A204.1 (cell line): ENCODE results near the gene ADNP2.

Experiments used
- FAIRE-seq: peaks from 2 replicates; lab custom pipeline; 2012; peaks lifted over from hg19 to GRCh38; lab: Jason Lieb, UNC

The ADNP2 gene

GRCh38 chr18:80171054-80171872, 62.2 kb downstream of the ADNP2 start:
- FAIRE-seq: no peak

DNA sequence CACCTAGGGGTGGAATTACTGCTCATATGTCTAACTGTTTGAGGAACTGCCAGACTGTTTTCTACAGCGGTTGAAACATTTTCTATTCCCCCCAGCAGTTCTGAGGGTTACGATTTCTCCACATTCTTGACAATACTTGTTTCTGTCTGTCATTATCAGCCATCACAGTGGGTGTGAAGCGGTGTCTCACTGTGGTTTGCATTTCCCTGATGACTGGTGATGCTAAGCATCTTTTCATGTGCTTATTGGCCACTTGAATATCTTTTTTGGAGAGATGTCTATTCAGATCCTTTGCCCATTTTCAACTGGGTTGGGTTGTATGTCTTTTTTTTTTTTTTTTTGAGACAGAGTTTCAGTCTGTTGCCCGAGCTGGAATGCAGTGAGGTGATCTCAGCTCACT, 63.0 kb downstream of the ADNP2 start:
- no peak for FAIRE-seq

DNA sequence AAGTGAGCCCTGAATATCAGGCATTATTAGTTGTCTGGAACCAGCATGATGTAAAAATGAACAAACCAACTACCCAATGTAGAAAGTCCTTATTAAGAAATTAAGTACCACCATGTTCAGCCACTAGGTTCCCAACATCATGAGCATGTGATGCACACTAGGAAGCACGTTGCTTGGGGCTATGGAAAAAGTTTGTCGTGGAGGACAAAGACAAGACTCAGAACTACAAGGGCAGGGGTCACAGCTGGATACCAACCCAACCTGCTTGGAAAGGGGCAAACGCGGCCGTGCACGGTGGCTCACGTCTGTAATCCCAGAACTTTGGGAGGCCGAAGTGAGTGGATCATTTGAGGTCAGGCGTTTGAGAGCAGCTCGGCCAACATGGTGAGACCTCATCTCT, 64.0 kb downstream of the ADNP2 start:
- no peak for FAIRE-seq

GRCh38 chr18:80175451-80176204, 66.6 kb downstream of the ADNP2 start:
- FAIRE-seq: no peak

- no peak for FAIRE-seq
These were observed 67.4 kb downstream of the ADNP2 start for GRCh38 chr18:80176334-80177073.

DNA sequence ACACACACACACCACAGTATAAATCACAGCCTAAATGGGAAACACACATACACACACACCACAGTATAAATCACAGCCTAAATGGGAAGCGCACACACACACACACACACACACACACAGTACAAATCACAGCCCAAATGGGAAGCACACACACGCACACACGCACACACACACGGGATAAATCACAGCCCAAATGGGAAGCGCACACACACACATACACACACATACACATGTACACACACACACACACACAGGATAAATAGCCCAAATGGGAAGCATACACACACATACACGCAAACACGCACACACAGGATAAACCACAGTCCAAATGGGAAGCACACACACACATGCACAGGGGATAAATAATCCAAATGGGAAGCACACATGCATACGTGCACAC, 68.1 kb downstream of the ADNP2 start:
- no peak for FAIRE-seq

DNA sequence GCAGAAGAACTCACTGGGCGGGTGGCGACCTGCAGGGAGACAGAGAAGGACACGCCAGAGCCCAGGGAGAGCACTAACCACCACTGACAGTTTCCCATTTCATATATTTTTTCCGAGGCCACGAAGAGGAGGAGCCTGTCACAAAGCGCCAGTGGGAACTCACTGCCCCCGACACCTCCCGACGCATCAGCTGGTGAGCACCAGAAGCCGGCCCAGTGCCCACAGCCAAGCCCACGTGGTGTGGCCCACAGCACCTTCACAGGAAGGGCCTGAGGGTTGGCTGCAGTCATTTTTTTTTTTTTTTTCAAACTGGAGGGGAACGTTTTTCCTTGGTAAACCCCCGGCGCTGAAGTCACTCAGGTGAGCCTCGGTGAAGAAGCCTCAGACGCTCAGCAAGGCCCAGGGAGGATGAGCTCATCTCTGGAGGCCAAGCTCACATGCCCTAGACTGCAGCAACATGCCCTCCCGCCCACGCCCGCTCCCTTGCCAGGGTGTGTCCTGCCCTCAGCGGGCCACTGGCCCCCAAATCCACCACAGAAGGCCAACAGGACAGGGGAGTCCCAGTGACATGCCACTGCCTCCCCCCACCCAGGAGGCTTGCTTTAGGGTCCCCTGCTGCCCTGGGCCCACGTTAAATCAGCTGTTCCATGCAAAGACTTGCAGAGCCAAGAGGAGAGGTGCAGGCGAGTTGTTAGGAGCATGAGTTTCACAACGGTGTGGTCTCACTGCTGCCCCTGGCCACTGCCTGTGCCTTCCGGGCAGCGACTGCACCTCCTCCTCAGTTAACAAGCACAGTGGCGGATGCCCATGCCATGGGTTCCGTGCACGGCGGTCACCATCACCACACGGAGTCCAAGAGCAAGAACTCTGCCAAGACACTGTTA, 70.1 kb downstream of the ADNP2 start:
- FAIRE-seq: no peak

- FAIRE-seq: no peak
These were observed 70.9 kb downstream of the ADNP2 start for GRCh38 chr18:80179857-80180558.

DNA sequence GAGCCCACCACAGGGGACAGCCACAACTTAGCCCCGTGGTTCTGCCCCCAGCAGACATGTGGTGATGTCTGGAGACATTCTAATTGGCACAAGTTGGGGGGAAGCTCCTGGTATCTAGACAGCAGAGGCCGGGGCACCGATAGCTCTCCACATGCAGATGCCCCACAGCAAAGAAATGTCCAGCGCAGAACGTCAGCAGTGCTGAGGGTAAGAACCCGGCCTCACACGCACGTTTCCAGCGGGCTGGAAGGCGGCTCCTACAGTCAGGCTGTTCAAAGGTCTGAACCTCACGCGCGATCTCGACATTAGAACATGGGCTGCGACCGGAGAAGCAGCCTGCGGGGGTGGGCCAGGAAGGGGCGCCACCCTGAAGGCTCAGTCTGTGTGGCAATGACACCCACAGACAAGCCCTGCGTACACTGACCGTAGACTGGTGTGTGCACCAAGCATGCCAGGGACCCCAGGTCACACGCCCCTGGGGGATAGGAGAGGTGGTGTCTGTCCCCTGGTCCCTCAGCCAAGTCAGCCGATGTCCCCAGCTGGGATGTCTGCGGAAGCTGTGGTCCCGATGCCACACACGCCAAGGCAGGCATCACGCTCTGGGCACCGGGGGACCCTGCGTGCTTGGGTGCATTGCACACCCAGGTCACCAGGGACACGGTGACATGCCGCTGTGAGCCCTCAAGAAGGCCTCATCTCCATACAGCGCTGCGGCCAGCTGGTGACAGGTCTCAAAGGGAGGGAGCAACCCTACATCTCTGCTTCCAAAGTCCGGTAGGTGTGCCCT, 71.9 kb downstream of the ADNP2 start:
- no peak for FAIRE-seq

GRCh38 chr18:80181642-80182461, 72.8 kb downstream of the ADNP2 start:
- FAIRE-seq: no peak

- FAIRE-seq: no peak
These were observed 73.8 kb downstream of the ADNP2 start for GRCh38 chr18:80182855-80183254.

DNA sequence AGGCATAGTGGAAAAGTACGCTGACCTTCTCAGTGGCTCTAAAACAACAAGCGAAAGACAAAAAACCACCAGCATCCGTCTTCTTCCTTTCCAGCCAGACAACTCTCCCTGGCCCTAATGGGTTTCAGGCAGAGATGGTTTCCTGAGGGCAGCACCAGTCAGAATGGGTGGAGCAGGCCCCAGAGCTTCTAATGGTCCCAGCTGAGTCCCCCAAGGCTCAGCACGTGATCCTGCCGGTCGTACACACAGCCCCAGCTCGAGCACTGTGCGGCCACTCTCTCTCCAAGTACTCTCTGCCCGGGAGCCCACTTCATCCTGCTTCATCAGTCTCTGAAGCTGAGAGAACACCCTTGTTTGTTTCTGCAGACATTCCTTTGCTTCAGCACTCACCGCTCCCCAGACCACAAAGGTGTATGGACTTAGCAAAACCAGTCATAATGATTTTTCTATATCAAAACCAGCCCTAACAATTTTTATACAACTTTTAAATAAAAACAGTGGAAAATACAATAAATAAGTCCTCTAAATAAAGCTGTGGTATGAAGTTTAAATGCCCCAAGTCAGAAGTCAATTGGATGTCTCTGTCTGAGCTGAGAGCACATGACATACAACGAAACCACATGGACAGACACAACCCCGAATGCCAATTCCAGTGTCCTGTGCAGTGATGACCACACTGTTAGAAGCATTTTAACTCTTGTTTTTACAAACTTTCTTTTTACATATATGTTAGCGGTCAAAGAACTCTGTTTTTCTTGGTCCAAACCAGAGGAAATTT, 74.4 kb downstream of the ADNP2 start:
- no peak for FAIRE-seq

DNA sequence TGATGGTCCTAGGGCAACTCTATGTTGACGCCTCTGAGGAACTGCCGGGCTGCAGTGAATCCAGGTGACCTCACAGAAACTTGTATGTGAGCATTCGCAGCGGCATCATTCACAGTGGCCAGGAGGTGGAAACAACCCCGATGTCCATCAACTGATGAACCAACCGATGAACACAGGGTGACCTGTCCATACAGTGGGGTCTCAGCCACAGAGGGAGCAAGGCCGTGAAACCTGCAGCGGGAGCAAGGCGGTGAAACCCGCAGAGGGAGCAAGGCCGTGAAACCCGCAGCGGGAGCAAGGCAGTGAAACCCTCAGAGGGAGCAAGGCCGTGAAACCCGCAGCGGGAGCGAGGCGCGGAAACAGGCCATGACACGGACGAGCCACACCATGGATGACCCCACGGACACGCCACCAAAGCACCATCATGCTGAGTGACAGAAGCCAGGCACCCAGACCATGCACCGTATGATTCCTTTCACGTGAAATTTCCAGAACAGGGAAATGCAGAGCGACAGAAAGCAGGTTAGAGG, 75.2 kb downstream of the ADNP2 start:
- FAIRE-seq: no peak

DNA sequence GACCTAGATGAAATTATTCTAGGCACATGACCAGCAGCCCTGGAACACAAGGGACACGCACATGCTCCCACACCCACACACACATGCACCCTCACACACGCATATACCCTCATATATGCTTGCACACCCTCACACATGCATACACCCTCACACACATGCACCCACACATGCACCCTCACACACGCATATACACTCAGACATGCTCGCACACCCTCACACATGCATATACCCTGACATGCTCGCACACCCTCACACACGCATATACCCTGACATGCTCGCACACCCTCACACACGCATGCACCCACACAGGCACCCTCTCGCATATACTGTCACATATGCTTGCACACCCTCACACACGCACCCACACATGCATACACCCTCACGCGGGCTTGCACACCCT, 76.5 kb downstream of the ADNP2 start:
- FAIRE-seq: no peak

- FAIRE-seq: no peak
These were observed 79.0 kb downstream of the ADNP2 start for GRCh38 chr18:80187956-80188642.

GRCh38 chr18:80188643-80189530, 79.8 kb downstream of the ADNP2 start:
- FAIRE-seq: no peak

DNA sequence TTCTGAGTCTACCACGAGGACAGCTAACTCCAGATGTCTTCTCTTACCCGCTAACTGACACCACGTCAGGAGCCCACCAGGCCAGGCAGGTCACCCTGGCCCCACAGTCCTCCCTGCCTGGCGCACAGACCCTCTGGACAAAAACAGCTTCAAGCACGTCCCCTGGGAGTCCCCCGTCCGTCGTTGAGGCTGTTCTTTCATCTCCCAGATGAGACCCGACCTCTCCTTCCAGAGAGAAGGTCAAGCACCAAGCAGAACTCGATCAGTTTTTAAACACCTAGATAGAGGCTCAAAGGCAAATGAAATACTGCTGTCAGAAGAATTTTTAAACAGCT, 80.4 kb downstream of the ADNP2 start:
- no peak for FAIRE-seq
